GM23338 (cell line): ENCODE data around the gene CARMIL1. TPM values are rescaled to one million over a fixed set of nuclear protein-coding genes. Genes with fewer than 3 reads are reported as not detected.

Source experiments
- CREB1 ChIP-seq: fragments of 250-450 bp; sonication (Bioruptor Pico); IDR thresholded peaks from 2 replicates; pipeline ENCODE4 v1.5.0; 2020; ENCODE audit warnings: low read depth, mild to moderate bottlenecking, moderate library complexity
- EZH2 ChIP-seq: fragments of 200-600 bp; sonication (generic); IDR thresholded peaks from one replicate; pipeline ENCODE4 v1.8.0; 2017; ENCODE audit warnings: antibody characterized with exemption, mild to moderate bottlenecking, low read depth; ENCODE audit not compliant: unreplicated experiment
- EZH2phosphoT487 ChIP-seq: fragments of 200-600 bp; sonication (generic); IDR thresholded peaks from one replicate; pipeline ENCODE4 v1.8.1; 2018; ENCODE audit warnings: antibody characterized with exemption; ENCODE audit not compliant: unreplicated experiment
- JUNB ChIP-seq: IDR thresholded peaks from one replicate; pipeline ENCODE4 v1.6.1; 2016; ENCODE audit warnings: antibody characterized with exemption; ENCODE audit not compliant: unreplicated experiment
- NANOG ChIP-seq: IDR thresholded peaks from 2 replicates; pipeline ENCODE4 v1.6.1; 2016; ENCODE audit warnings: antibody characterized with exemption, borderline replicate concordance
- ZNF331 ChIP-seq: fragments of 250-450 bp; sonication (Bioruptor Pico); IDR thresholded peaks from 2 replicates; pipeline ENCODE4 v1.5.0; 2020; ENCODE audit warnings: low read depth, mild to moderate bottlenecking, moderate library complexity
- polyA plus RNA-seq: library from polyadenylated mRNA; unstranded; fragments of >200 nt; fragmentation: Nextera tagmentation; extraction: Ambion mirVana; gene quantifications from 2 replicates; pipeline ENCODE4 v1.2.1, GENCODE V29; 2016
- total RNA-seq: library from RNA; depleted of rRNA; stranded (reverse); fragments of >200 nt; shearing (Covaris generic); gene quantifications from 2 replicates; pipeline ENCODE4 v1.2.3, GENCODE V29; 2014
- TF ChIP-seq, protein P1 (sequence below): fragments of 250-450 bp; sonication (Bioruptor Pico); IDR thresholded peaks from 2 replicates; pipeline ENCODE4 v1.5.0; 2020; ENCODE audit warnings: mild to moderate bottlenecking, moderate library complexity
- TF ChIP-seq, protein P2 (sequence below), 2 experiments: fragments of 200-600 bp in 1 of 2; sonication (generic) in 1 of 2; conservative IDR thresholded peaks; 2 replicates each; pipeline versions ENCODE4 v1.5.1 to v1.6.1; 2016 to 2017; ENCODE audit warnings: antibody characterized with exemption in 2 of 2, low read depth in 2 of 2, mild to moderate bottlenecking in 2 of 2, moderate library complexity in 1 of 2
- TF ChIP-seq, protein P3 (sequence below): IDR thresholded peaks from 2 replicates; pipeline ENCODE4 v1.6.1; 2016; ENCODE audit warnings: antibody characterized with exemption

The CARMIL1 gene
- total and polyA plus RNA-seq, 2 experiments from 2014 or later: 43.2 to 66.9 TPM

DNA sequence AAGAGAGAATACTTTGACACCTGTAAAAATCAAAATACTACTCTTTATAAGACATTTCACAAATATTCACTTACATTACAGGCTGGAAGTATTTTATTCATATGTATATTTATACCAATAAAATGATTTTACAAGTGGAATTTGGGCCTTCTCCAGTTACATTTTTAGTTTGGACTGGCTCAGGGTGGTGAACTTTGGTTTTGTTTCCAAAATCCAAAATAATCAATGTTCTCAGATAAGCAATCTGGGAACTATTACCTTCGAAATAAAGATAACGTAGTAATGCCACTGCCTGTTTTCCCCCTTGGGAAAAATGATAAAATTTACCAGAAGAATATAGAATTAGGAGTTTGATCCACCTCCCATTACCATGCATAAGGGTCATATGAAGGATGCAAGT lies 341.2 kb downstream of the CARMIL1 start (continued):
- TF ChIP-seq, protein P1, sequence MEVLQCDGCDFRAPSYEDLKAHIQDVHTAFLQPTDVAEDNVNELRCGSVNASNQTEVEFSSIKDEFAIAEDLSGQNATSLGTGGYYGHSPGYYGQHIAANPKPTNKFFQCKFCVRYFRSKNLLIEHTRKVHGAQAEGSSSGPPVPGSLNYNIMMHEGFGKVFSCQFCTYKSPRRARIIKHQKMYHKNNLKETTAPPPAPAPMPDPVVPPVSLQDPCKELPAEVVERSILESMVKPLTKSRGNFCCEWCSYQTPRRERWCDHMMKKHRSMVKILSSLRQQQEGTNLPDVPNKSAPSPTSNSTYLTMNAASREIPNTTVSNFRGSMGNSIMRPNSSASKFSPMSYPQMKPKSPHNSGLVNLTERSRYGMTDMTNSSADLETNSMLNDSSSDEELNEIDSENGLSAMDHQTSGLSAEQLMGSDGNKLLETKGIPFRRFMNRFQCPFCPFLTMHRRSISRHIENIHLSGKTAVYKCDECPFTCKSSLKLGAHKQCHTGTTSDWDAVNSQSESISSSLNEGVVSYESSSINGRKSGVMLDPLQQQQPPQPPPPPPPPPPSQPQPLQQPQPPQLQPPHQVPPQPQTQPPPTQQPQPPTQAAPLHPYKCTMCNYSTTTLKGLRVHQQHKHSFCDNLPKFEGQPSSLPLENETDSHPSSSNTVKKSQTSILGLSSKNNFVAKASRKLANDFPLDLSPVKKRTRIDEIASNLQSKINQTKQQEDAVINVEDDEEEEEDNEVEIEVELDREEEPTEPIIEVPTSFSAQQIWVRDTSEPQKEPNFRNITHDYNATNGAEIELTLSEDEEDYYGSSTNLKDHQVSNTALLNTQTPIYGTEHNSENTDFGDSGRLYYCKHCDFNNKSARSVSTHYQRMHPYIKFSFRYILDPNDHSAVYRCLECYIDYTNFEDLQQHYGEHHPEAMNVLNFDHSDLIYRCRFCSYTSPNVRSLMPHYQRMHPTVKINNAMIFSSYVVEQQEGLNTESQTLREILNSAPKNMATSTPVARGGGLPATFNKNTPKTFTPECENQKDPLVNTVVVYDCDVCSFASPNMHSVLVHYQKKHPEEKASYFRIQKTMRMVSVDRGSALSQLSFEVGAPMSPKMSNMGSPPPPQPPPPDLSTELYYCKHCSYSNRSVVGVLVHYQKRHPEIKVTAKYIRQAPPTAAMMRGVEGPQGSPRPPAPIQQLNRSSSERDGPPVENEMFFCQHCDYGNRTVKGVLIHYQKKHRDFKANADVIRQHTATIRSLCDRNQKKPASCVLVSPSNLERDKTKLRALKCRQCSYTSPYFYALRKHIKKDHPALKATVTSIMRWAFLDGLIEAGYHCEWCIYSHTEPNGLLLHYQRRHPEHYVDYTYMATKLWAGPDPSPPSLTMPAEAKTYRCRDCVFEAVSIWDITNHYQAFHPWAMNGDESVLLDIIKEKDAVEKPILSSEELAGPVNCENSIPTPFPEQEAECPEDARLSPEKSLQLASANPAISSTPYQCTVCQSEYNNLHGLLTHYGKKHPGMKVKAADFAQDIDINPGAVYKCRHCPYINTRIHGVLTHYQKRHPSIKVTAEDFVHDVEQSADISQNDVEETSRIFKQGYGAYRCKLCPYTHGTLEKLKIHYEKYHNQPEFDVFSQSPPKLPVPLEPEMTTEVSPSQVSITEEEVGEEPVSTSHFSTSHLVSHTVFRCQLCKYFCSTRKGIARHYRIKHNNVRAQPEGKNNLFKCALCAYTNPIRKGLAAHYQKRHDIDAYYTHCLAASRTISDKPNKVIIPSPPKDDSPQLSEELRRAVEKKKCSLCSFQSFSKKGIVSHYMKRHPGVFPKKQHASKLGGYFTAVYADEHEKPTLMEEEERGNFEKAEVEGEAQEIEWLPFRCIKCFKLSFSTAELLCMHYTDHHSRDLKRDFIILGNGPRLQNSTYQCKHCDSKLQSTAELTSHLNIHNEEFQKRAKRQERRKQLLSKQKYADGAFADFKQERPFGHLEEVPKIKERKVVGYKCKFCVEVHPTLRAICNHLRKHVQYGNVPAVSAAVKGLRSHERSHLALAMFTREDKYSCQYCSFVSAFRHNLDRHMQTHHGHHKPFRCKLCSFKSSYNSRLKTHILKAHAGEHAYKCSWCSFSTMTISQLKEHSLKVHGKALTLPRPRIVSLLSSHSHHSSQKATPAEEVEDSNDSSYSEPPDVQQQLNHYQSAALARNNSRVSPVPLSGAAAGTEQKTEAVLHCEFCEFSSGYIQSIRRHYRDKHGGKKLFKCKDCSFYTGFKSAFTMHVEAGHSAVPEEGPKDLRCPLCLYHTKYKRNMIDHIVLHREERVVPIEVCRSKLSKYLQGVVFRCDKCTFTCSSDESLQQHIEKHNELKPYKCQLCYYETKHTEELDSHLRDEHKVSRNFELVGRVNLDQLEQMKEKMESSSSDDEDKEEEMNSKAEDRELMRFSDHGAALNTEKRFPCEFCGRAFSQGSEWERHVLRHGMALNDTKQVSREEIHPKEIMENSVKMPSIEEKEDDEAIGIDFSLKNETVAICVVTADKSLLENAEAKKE (CRISPR knock-in tag): no peak
- TF ChIP-seq, protein P2, sequence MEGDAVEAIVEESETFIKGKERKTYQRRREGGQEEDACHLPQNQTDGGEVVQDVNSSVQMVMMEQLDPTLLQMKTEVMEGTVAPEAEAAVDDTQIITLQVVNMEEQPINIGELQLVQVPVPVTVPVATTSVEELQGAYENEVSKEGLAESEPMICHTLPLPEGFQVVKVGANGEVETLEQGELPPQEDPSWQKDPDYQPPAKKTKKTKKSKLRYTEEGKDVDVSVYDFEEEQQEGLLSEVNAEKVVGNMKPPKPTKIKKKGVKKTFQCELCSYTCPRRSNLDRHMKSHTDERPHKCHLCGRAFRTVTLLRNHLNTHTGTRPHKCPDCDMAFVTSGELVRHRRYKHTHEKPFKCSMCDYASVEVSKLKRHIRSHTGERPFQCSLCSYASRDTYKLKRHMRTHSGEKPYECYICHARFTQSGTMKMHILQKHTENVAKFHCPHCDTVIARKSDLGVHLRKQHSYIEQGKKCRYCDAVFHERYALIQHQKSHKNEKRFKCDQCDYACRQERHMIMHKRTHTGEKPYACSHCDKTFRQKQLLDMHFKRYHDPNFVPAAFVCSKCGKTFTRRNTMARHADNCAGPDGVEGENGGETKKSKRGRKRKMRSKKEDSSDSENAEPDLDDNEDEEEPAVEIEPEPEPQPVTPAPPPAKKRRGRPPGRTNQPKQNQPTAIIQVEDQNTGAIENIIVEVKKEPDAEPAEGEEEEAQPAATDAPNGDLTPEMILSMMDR (conservative IDR thresholded peaks at IDR 0.05; ENCODE audit: low read depth in 2 of 2): no peak
- TF ChIP-seq JUNB (no peak), EZH2 (no peak), EZH2phosphoT487 (no peak), NANOG (no peak), CREB1 (CRISPR knock-in tag) (no peak), ZNF331 (CRISPR knock-in tag) (no peak)
- TF ChIP-seq, protein P3, sequence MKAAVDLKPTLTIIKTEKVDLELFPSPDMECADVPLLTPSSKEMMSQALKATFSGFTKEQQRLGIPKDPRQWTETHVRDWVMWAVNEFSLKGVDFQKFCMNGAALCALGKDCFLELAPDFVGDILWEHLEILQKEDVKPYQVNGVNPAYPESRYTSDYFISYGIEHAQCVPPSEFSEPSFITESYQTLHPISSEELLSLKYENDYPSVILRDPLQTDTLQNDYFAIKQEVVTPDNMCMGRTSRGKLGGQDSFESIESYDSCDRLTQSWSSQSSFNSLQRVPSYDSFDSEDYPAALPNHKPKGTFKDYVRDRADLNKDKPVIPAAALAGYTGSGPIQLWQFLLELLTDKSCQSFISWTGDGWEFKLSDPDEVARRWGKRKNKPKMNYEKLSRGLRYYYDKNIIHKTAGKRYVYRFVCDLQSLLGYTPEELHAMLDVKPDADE: no peak
